ENCODE data around the gene AQP1. TPM values are rescaled to one million over a fixed set of nuclear protein-coding genes. Genes with fewer than 3 reads are reported as not detected.

The AQP1 gene
- polyA plus RNA-seq, 1 donor from 2014 or later, result 3.2 TPM

DNA sequence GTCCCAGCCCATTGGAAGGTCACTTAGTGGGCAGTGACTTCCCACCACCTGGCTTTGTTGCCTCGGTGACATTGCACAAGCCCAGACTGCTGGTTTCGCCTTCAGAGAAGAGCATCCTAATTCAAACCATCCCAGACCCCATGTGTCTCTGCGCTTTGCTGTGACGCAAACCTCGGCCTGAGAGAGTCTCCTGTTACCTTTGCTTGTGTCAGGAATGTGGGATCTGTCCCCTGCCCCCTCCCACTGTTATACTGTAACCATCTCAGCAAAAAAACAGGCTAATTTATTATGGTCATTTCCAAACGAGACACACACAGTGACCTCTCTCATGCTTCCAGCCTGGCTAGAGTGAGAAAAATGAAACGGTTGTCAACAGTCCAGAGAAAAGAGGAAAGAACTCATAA is 25.0 kb upstream of the AQP1 start:
- H2AFZ ChIP-seq (ENCODE audit: low read depth, low read length), result no peak overlapping the region
- TF ChIP-seq TAF1 (IDR thresholded peaks at IDR 0.05; ENCODE audit: low read depth), result no peak
- TF ChIP-seq SMC3 (conservative IDR thresholded peaks at IDR 0.05; ENCODE audit: poor library complexity), result no peak
- no peak for TF ChIP-seq EP300 (conservative IDR thresholded peaks at IDR 0.05; ENCODE audit: poor library complexity, severe bottlenecking)
- TF ChIP-seq RAD21 (conservative IDR thresholded peaks at IDR 0.05), result no peak
- no peak for TF ChIP-seq POLR2AphosphoS5 (IDR thresholded peaks at IDR 0.05)
- TF ChIP-seq, protein P1, sequence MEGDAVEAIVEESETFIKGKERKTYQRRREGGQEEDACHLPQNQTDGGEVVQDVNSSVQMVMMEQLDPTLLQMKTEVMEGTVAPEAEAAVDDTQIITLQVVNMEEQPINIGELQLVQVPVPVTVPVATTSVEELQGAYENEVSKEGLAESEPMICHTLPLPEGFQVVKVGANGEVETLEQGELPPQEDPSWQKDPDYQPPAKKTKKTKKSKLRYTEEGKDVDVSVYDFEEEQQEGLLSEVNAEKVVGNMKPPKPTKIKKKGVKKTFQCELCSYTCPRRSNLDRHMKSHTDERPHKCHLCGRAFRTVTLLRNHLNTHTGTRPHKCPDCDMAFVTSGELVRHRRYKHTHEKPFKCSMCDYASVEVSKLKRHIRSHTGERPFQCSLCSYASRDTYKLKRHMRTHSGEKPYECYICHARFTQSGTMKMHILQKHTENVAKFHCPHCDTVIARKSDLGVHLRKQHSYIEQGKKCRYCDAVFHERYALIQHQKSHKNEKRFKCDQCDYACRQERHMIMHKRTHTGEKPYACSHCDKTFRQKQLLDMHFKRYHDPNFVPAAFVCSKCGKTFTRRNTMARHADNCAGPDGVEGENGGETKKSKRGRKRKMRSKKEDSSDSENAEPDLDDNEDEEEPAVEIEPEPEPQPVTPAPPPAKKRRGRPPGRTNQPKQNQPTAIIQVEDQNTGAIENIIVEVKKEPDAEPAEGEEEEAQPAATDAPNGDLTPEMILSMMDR (IDR thresholded peaks at IDR 0.05; ENCODE audit: poor library complexity, severe bottlenecking), result no peak
- TF ChIP-seq, protein P2, sequence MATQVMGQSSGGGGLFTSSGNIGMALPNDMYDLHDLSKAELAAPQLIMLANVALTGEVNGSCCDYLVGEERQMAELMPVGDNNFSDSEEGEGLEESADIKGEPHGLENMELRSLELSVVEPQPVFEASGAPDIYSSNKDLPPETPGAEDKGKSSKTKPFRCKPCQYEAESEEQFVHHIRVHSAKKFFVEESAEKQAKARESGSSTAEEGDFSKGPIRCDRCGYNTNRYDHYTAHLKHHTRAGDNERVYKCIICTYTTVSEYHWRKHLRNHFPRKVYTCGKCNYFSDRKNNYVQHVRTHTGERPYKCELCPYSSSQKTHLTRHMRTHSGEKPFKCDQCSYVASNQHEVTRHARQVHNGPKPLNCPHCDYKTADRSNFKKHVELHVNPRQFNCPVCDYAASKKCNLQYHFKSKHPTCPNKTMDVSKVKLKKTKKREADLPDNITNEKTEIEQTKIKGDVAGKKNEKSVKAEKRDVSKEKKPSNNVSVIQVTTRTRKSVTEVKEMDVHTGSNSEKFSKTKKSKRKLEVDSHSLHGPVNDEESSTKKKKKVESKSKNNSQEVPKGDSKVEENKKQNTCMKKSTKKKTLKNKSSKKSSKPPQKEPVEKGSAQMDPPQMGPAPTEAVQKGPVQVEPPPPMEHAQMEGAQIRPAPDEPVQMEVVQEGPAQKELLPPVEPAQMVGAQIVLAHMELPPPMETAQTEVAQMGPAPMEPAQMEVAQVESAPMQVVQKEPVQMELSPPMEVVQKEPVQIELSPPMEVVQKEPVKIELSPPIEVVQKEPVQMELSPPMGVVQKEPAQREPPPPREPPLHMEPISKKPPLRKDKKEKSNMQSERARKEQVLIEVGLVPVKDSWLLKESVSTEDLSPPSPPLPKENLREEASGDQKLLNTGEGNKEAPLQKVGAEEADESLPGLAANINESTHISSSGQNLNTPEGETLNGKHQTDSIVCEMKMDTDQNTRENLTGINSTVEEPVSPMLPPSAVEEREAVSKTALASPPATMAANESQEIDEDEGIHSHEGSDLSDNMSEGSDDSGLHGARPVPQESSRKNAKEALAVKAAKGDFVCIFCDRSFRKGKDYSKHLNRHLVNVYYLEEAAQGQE (IDR thresholded peaks at IDR 0.05; ENCODE audit: borderline replicate concordance), result no peak
- TF ChIP-seq MXI1 (conservative IDR thresholded peaks at IDR 0.05; ENCODE audit: poor library complexity, severe bottlenecking), result no peak
- TF ChIP-seq EZH2 (IDR thresholded peaks at IDR 0.05; ENCODE audit: borderline replicate concordance, insufficient read depth, low read length, poor library complexity, severe bottlenecking), result no peak
- no peaks in the 10 kb centered on the region for H3F3A ChIP-seq (ENCODE audit: insufficient read depth, low read length, poor library complexity, severe bottlenecking)
- H3K9ac ChIP-seq (ENCODE audit: low read length), result no peak overlapping the region
- H3K9me2 ChIP-seq (ENCODE audit: insufficient read depth, low read length), result no peaks in the 10 kb centered on the region
- no peak overlapping the region for H3K4me3 ChIP-seq (ENCODE audit: low read length)
- no peaks in the 10 kb centered on the region for H3K27me3 ChIP-seq (ENCODE audit: insufficient read depth, low read depth, low read length)
- no peaks in the 10 kb centered on the region for H4K20me1 ChIP-seq (ENCODE audit: insufficient read depth)
- no peaks in the 10 kb centered on the region for H3K9me3 ChIP-seq (ENCODE audit: low read length)
- H3K27ac ChIP-seq (ENCODE audit: low read length), result no peak overlapping the region
- no peak overlapping the region for H3K4me2 ChIP-seq (ENCODE audit: low read length)
- no peaks in the 10 kb centered on the region for H3K79me2 ChIP-seq (replicated peaks; ENCODE audit: insufficient read depth, low read length)
- H3K36me3 ChIP-seq (ENCODE audit: insufficient read depth, low read length), result no peaks in the 10 kb centered on the region

DNA sequence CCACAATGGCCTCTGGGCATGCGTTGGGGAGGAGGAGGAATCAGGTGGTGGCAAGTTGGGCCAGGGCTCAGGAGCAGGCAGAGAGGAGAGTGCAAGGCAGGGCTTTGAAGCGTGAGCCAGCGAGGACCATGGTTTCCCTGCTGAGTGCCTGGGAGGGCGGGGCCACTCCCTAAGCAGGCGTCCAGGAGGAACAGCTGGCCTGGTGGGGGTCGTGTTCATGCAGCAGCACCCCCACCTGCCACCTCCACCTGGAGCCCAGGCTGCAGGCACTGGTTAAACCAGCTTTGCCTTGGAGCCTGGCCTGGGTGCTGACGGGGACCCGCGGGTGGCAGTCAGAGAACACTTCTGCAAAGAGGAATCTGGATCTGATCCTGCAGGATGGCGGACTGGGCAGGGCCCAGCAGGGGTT is 24.2 kb upstream of the AQP1 start:
- Histone ChIP-seq H3K9ac (ENCODE audit: low read length) (no peak overlapping the region), H4K20me1 (ENCODE audit: insufficient read depth) (no peaks in the 10 kb centered on the region), H3K9me3 (ENCODE audit: low read length) (no peaks in the 10 kb centered on the region), H2AFZ (ENCODE audit: low read depth, low read length) (no peak overlapping the region), H3K4me2 (ENCODE audit: low read length) (no peak overlapping the region), H3K9me2 (ENCODE audit: insufficient read depth, low read length) (no peaks in the 10 kb centered on the region), H3K36me3 (ENCODE audit: insufficient read depth, low read length) (no peaks in the 10 kb centered on the region), H3F3A (ENCODE audit: insufficient read depth, low read length, poor library complexity, severe bottlenecking) (no peaks in the 10 kb centered on the region), H3K27ac (ENCODE audit: low read length) (no peak overlapping the region), H3K4me3 (ENCODE audit: low read length) (no peak overlapping the region), H3K27me3 (ENCODE audit: insufficient read depth, low read depth, low read length) (no peaks in the 10 kb centered on the region), H3K79me2 (replicated peaks; ENCODE audit: insufficient read depth, low read length) (no peaks in the 10 kb centered on the region)
- TF ChIP-seq EP300 (conservative IDR thresholded peaks at IDR 0.05; ENCODE audit: poor library complexity, severe bottlenecking) (no peak), EZH2 (IDR thresholded peaks at IDR 0.05; ENCODE audit: borderline replicate concordance, insufficient read depth, low read length, poor library complexity, severe bottlenecking) (no peak), SMC3 (conservative IDR thresholded peaks at IDR 0.05; ENCODE audit: poor library complexity) (no peak), RAD21 (conservative IDR thresholded peaks at IDR 0.05) (no peak), POLR2AphosphoS5 (IDR thresholded peaks at IDR 0.05) (no peak), TAF1 (IDR thresholded peaks at IDR 0.05; ENCODE audit: low read depth) (no peak), MXI1 (conservative IDR thresholded peaks at IDR 0.05; ENCODE audit: poor library complexity, severe bottlenecking) (no peak)
- TF ChIP-seq, protein P2 (IDR thresholded peaks at IDR 0.05; ENCODE audit: borderline replicate concordance), result no peak
- TF ChIP-seq, protein P1 (IDR thresholded peaks at IDR 0.05; ENCODE audit: poor library complexity, severe bottlenecking), result no peak
